Adrenal gland (tissue), 12 donors: ENCODE data around the gene SOWAHA. TPM values are rescaled to one million over a fixed set of nuclear protein-coding genes. Genes with fewer than 3 reads are reported as not detected.
"Not testable (repeated sequence)": the region's sequence is repeated elsewhere in the genome, so short reads cannot be mapped to it uniquely, and the experiment has no call there.

Experiments
- DNase-seq, 7 donors: peaks; one replicate each; pipeline ENCODE4 v3.0.0-alpha.2; 2019 to 2020
- H3K27ac ChIP-seq, 5 donors: fragments of 200-600 bp; sonication (generic) in 4 of 5; 1 replicate in 3 of 5; 2 replicates in 2 of 5; pipeline versions ENCODE4 v1.5.1 to v1.8.0; 2016 to 2020; ENCODE audit warnings: mild to moderate bottlenecking in 1 of 5
- H3K27me3 ChIP-seq: fragments of 200-600 bp; 2 replicates; pipeline ENCODE4 v1.8.0; 2021
- H3K36me3 ChIP-seq, 2 donors: fragments of 200-600 bp; replicated peaks in 1 of 2; 1 replicate in 1 of 2; 2 replicates in 1 of 2; pipeline versions ENCODE4 v1.5.1 to v1.8.0; 2018 to 2022
- H3K4me1 ChIP-seq, 2 donors: fragments of 200-600 bp; replicated peaks in 1 of 2; 1 replicate in 1 of 2; 2 replicates in 1 of 2; pipeline versions ENCODE4 v1.5.1 to v1.8.0; 2018 to 2021
- H3K4me3 ChIP-seq, 4 donors: fragments of 200-600 bp; sonication (generic) in 3 of 4; one replicate each; pipeline ENCODE4 v1.5.1; 2016 to 2018
- H3K9me3 ChIP-seq, 3 donors: fragments of 200-600 bp; sonication (generic) in 1 of 3; replicated peaks in 1 of 3; 1 replicate in 2 of 3; 2 replicates in 1 of 3; pipeline versions ENCODE4 v1.5.1 to v1.8.0; 2016 to 2021
- CTCF ChIP-seq, 6 experiments: fragments of 450-650 bp in 4 of 6; fragments of 200-600 bp in 2 of 6; sonication (generic) in 1 of 6; IDR thresholded peaks; 1 replicate in 5 of 6; 2 replicates in 1 of 6; pipeline versions ENCODE4 v1.5.1 to v1.8.0; 2016 to 2021; ENCODE audit warnings: antibody characterized with exemption in 6 of 6, mild to moderate bottlenecking in 2 of 6, moderate library complexity in 1 of 6
- POLR2A ChIP-seq, 2 donors: fragments of 450-650 bp; IDR thresholded peaks; one replicate each; pipeline ENCODE4 v1.6.1; 2017; ENCODE audit warnings: antibody characterized with exemption in 2 of 2, mild to moderate bottlenecking in 2 of 2, moderate library complexity in 1 of 2
- WGBS, 4 donors: extraction: QIAGEN DNeasy Blood & Tissue Kit in 2 of 4; methylation state at CpG; one replicate each; pipeline versions ENCODE4 v1.1.5 to v1.1.7; 2013 to 2017; 5-methylcytosine and 5-hydroxymethylcytosine counted together
- intact Hi-C, 2 donors: fragments of 100-400 bp; cut with DNase I; formaldehyde crosslinking; loops; one replicate each; pipeline versions ENCODE4 v1.14.1 to v1.15.0; 2022 to 2023
- polyA plus RNA-seq, 3 donors: library from polyadenylated mRNA; stranded (reverse); fragments of 200-250 nt in 2 of 3; fragments of 350-450 nt in 1 of 3; fragmentation: Illumina TruSeq in 1 of 3; extraction: RNeasy Lipid Tissue Mini Kit (QIAGEN cat#74804) in 1 of 3; gene quantifications; one replicate each; pipeline ENCODE4 v1.2.3, GENCODE V29; 2013 to 2014
- total RNA-seq, 9 donors: library from RNA; depleted of rRNA in 4 of 9; stranded (reverse); fragments of >200 nt in 4 of 9; fragments of 120-200 nt in 1 of 9; fragmentation: NEBNext Ultra II Directional in 1 of 9; extraction: Animal tissue kit (Norgen Biotek cat#: 25700) in 1 of 9; gene quantifications; one replicate each; pipeline versions ENCODE4 v1.1.0 to v1.2.4, GENCODE V29; 2013 to 2023
- donor health status: healthy with polysubstance abuse.
- donor health status: Bipolar disorder and iron deficiency.
- donor health status: DM: yes; HTN: yes; CAD: no.
- donor health status: DM: no; HTN: no; CAD: no.
- donor health status: DM: no; HTN: no; CAD: no.
- donor health status: DM: yes; HTN: yes; CAD: no.

Gene SOWAHA
- total and polyA plus RNA-seq, 12 donors = 0.06 to 1.8 (median 0.40) TPM; not detected in 3

GRCh38 chr5:132850066-132850465 is 37.0 kb downstream of the SOWAHA start:
- H3K36me3 ChIP-seq = no peaks in the 10 kb centered on the region
- H3K4me1 ChIP-seq = no peaks in the 10 kb centered on the region
- H3K9me3 ChIP-seq = no peaks in the 10 kb centered on the region
- WGBS, 4 donors = 76 to 86% (median 79%) methylated on average over 2 of the region's 2 CpGs
- DNase-seq = no peak
- H3K4me3 ChIP-seq = no peak overlapping the region
- intact Hi-C loops = no loop called here
- TF ChIP-seq CTCF (IDR thresholded peaks at IDR 0.05) = no peak
- no peak for TF ChIP-seq POLR2A (IDR thresholded peaks at IDR 0.05)
- no peak overlapping the region for H3K27ac ChIP-seq
- no peaks in the 10 kb centered on the region for H3K27me3 ChIP-seq

- Histone ChIP-seq H3K9me3 (no peaks in the 10 kb centered on the region), H3K27me3 (no peaks in the 10 kb centered on the region), H3K4me1 (no peaks in the 10 kb centered on the region), H3K36me3 (no peaks in the 10 kb centered on the region), H3K4me3 (no peak overlapping the region), H3K27ac (no peak overlapping the region)
- WGBS, 4 donors = 91 to 98% (median 96%) methylated on average over 2 to 3 of the region's 3 CpGs
- TF ChIP-seq CTCF (IDR thresholded peaks at IDR 0.05) (no peak), POLR2A (IDR thresholded peaks at IDR 0.05) (no peak)
- no peak for DNase-seq
- intact Hi-C loops = no loop called here
Observed at GRCh38 chr5:132853323-132853722, 40.2 kb downstream of the SOWAHA start.

GRCh38 chr5:132853790-132854189 is 40.7 kb downstream of the SOWAHA start:
- H3K27ac ChIP-seq = no peak overlapping the region
- no peaks in the 10 kb centered on the region for H3K36me3 ChIP-seq
- intact Hi-C loops = no loop called here
- no peak for TF ChIP-seq CTCF (IDR thresholded peaks at IDR 0.05)
- TF ChIP-seq POLR2A (IDR thresholded peaks at IDR 0.05) = no peak
- no peaks in the 10 kb centered on the region for H3K4me1 ChIP-seq
- WGBS, 4 donors = 9 to 39% (median 25%) methylated on average over 1 of the region's 1 CpG
- H3K27me3 ChIP-seq = no peaks in the 10 kb centered on the region
- no peak overlapping the region for H3K4me3 ChIP-seq
- no peaks in the 10 kb centered on the region for H3K9me3 ChIP-seq
- no peak for DNase-seq

- Histone ChIP-seq H3K27me3 (no peaks in the 10 kb centered on the region), H3K4me1 (no peaks in the 10 kb centered on the region), H3K9me3 (no peaks in the 10 kb centered on the region), H3K4me3 (no peak overlapping the region), H3K27ac (no peak overlapping the region), H3K36me3 (no peaks in the 10 kb centered on the region)
- WGBS, 4 donors = 10 to 27% (median 21%) methylated on average over 3 of the region's 3 CpGs
- intact Hi-C loops = no loop called here
- DNase-seq = no peak
- TF ChIP-seq POLR2A (IDR thresholded peaks at IDR 0.05) (no peak), CTCF (IDR thresholded peaks at IDR 0.05) (no peak)
Observed at GRCh38 chr5:132854301-132854700, 41.2 kb downstream of the SOWAHA start.

GRCh38 chr5:132854992-132855391 is 41.9 kb downstream of the SOWAHA start:
- WGBS, 4 donors = 92 to 100% (median 97%) methylated on average over 5 of the region's 5 CpGs
- intact Hi-C loops, DNase-seq, H3K36me3 ChIP-seq, H3K27me3 ChIP-seq, H3K9me3 ChIP-seq, H3K4me1 ChIP-seq, H3K27ac ChIP-seq, H3K4me3 ChIP-seq: not testable (repeated sequence)
